Neural progenitor cell (in vitro differentiated cells): ENCODE measurements around the gene BLVRA.

Experiments used
- EZH2 ChIP-seq: fragments of 200-600 bp; sonication (generic); IDR thresholded peaks from 2 replicates; pipeline ENCODE4 v1.6.1; 2017; ENCODE audit warnings: antibody characterized with exemption, mild to moderate bottlenecking, moderate library complexity
- EZH2phosphoT487 ChIP-seq: fragments of 200-600 bp; sonication (generic); IDR thresholded peaks from 2 replicates; pipeline ENCODE4 v1.6.1; 2017; ENCODE audit warnings: antibody characterized with exemption
- TF ChIP-seq, protein P1 (sequence below): fragments of 200-600 bp; sonication (generic); IDR thresholded peaks from 2 replicates; pipeline ENCODE4 v1.5.1; 2017; ENCODE audit warnings: antibody characterized with exemption, mild to moderate bottlenecking

DNA sequence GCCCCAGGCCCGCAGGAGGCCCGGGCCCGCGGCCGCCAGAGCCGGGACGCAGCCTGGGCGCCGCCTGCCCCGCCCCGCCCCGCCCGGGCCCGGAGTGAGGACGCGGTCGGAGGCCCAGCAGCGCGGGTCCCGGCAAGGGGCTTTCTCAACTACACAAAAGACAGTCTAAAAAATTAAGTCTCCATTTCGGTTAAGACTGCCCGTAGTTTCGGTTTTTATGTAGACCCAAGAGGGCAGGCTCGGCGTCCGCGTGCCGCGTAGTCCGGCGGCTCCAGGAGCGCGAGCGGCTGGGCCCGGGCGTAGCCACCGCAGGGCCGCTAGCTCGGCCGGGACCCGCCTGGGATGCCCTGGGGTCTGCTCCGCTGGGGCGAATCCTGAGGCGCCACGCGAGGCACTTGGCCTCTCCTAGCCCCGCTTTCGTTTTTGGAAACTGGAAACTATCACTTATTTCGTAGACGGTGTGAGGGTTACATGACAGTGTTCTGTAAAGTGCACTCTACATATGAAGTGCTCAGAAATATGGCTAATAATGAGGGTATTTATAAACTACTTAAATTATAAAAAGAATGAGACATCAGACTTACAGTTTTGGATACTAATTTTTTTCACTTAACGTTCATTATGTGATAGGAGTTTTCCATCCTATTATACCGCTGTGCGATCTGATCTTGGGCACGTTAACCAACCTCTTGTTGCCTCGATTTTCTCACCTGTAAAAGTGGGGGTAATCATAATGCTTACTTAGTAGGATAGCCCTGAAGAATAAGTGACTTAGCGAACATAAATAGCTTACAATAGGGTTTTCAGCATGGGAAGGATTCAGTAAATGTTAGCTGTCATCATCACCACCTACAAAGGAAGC is 573 bp downstream of the BLVRA start:
- TF ChIP-seq EZH2phosphoT487 (no peak), EZH2 (no peak)
- TF ChIP-seq, protein P1, sequence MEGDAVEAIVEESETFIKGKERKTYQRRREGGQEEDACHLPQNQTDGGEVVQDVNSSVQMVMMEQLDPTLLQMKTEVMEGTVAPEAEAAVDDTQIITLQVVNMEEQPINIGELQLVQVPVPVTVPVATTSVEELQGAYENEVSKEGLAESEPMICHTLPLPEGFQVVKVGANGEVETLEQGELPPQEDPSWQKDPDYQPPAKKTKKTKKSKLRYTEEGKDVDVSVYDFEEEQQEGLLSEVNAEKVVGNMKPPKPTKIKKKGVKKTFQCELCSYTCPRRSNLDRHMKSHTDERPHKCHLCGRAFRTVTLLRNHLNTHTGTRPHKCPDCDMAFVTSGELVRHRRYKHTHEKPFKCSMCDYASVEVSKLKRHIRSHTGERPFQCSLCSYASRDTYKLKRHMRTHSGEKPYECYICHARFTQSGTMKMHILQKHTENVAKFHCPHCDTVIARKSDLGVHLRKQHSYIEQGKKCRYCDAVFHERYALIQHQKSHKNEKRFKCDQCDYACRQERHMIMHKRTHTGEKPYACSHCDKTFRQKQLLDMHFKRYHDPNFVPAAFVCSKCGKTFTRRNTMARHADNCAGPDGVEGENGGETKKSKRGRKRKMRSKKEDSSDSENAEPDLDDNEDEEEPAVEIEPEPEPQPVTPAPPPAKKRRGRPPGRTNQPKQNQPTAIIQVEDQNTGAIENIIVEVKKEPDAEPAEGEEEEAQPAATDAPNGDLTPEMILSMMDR: no peak
